Caco-2 (cell line): Measurements from ENCODE around the gene CATSPER1. TPM values are rescaled to one million over a fixed set of nuclear protein-coding genes. Genes with fewer than 3 reads are reported as not detected.
A peak's percentile ranks its signal among the peaks of the same experiment; 100 is the strongest.

ENCODE experiments used
- BruUV-seq: library from RNA; stranded (reverse); fragments of 400-500 nt; replicated peaks from 2 replicates; lab custom pipeline; 2021; lab: Mats Ljungman, UMichigan
- CTCF ChIA-PET: fragments of 300-600 bp; sonication (Branson Sonifier 250); formaldehyde crosslinking; loops from one replicate; lab custom pipeline; 2022; ENCODE audit warnings: antibody characterized with exemption; lab: Charles Lee
- POLR2A ChIA-PET: fragments of 300-600 bp; sonication (Branson Sonifier 250); formaldehyde crosslinking; loops from one replicate; lab custom pipeline; 2022; ENCODE audit warnings: antibody characterized with exemption; lab: Charles Lee
- DNase-seq, 2 experiments: peaks; one replicate each; pipeline versions ENCODE4 v3.0.0 to v3.0.0-alpha.2; 2020 to 2022
- H3K27me3 ChIP-seq: replicated peaks from 2 replicates; pipeline ENCODE4 v1.6.0; 2011; ENCODE audit warnings: low read length; ENCODE audit not compliant: control insufficient read depth, insufficient read depth
- H3K36me3 ChIP-seq: 2 replicates; pipeline ENCODE4 v1.5.1; 2011; ENCODE audit warnings: low read length; ENCODE audit not compliant: control insufficient read depth, insufficient read depth
- H3K4me1 ChIP-seq: fragments of 250-450 bp; sonication (Bioruptor Pico); 2 replicates; pipeline ENCODE4 v1.5.1; 2020; ENCODE audit warnings: mild to moderate bottlenecking
- H3K4me3 ChIP-seq: 2 replicates; pipeline ENCODE4 v1.5.1; 2011; ENCODE audit warnings: low read depth, mild to moderate bottlenecking, control low read depth, low read length
- H3K9me3 ChIP-seq: fragments of 250-450 bp; sonication (Bioruptor Pico); 2 replicates; pipeline ENCODE4 v1.5.1; 2020; ENCODE audit warnings: mild to moderate bottlenecking, moderate library complexity
- H3K27ac Mint-ChIP-seq: one replicate; pipeline ENCODE4 v1.8.0; 2022; ENCODE audit warnings: mixed read lengths; ENCODE audit not compliant: unreplicated experiment
- H3K27me3 Mint-ChIP-seq: one replicate; pipeline ENCODE4 v1.8.0; 2022; ENCODE audit warnings: mixed read lengths; ENCODE audit not compliant: insufficient read depth, unreplicated experiment
- H3K36me3 Mint-ChIP-seq: one replicate; pipeline ENCODE4 v1.8.0; 2022; ENCODE audit warnings: mild to moderate bottlenecking, mixed read lengths; ENCODE audit not compliant: insufficient read depth, unreplicated experiment
- H3K4me1 Mint-ChIP-seq: one replicate; pipeline ENCODE4 v1.8.0; 2022; ENCODE audit warnings: low read depth, mixed read lengths; ENCODE audit not compliant: unreplicated experiment
- H3K4me3 Mint-ChIP-seq: one replicate; pipeline ENCODE4 v1.8.0; 2022; ENCODE audit warnings: mild to moderate bottlenecking, moderate library complexity, mixed read lengths; ENCODE audit not compliant: unreplicated experiment
- H3K9me3 Mint-ChIP-seq: one replicate; pipeline ENCODE4 v1.8.0; 2022; ENCODE audit warnings: mixed read lengths; ENCODE audit not compliant: unreplicated experiment
- intact Hi-C: fragments of 100-400 bp; cut with micrococcal nuclease; formaldehyde crosslinking; loops from one replicate; pipeline ENCODE4 v1.10.0; 2022; ENCODE audit not compliant: unreplicated experiment
- total RNA-seq: library from RNA; stranded (reverse); gene quantifications from 2 replicates; pipeline ENCODE4 v1.2.3, GENCODE V29; 2022
- TF ChIP-seq, protein P1 (sequence below), 2 experiments: fragments of 200-600 bp in 1 of 2; IDR thresholded peaks; 1 replicate in 1 of 2; 2 replicates in 1 of 2; pipeline versions ENCODE4 v1.5.1 to v1.8.0; 2011 to 2022; ENCODE audit warnings: antibody characterized with exemption in 1 of 2, control low read depth in 1 of 2, inconsistent platforms in 1 of 2, low read depth in 1 of 2, low read length in 1 of 2, mild to moderate bottlenecking in 1 of 2, moderate library complexity in 1 of 2; ENCODE audit not compliant: insufficient read depth in 1 of 2, severe bottlenecking in 1 of 2, unreplicated experiment in 1 of 2

The CATSPER1 gene
- total RNA-seq, 1 experiment from 2014 or later, result not detected

DNA sequence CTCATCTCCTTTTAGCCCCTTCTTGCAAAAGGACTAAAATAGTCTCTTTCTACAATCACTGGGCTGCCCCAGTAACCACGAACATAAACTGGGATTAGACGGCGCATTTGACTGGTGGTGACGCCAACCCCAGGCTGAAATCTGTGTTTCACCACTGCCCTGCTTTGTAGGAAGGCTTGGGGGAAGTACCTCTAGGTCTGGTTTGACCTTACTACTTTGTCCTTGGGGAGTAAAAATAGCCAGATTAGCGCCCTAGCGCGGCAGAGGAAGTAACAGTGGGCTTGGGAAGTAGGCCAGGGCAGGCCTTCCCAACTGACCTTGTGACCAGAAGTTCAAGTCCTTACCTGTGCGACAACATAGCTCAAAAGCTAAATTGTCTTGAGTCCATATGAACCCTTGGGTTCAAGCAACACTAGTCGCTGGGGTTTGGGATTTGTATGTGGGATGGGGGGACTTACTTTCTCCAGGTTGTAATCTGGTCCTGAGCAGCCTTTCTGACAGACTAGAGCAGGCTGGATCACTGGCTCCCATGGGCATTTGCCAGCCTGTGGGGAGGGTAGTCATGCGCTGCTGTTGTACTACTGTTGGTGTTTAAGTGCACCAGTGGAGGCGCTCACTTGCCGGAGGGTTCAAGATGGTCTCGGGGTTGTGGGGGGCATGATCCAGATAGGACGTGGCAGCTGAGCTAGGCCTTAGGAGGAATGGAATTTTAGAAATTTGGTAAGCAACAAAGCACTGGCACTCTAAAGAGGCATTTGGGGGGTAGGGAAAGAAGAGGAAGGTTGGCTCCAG, 42.8 kb upstream of the CATSPER1 start:
- CTCF ChIA-PET, result interaction anchor here (0.6 to 2.5 kb wide), 9 partner anchors 17 to 794 kb away, joined by 3 to 6 read pairs (median 4); partner anchors contain the start of gene SF3B2

DNA sequence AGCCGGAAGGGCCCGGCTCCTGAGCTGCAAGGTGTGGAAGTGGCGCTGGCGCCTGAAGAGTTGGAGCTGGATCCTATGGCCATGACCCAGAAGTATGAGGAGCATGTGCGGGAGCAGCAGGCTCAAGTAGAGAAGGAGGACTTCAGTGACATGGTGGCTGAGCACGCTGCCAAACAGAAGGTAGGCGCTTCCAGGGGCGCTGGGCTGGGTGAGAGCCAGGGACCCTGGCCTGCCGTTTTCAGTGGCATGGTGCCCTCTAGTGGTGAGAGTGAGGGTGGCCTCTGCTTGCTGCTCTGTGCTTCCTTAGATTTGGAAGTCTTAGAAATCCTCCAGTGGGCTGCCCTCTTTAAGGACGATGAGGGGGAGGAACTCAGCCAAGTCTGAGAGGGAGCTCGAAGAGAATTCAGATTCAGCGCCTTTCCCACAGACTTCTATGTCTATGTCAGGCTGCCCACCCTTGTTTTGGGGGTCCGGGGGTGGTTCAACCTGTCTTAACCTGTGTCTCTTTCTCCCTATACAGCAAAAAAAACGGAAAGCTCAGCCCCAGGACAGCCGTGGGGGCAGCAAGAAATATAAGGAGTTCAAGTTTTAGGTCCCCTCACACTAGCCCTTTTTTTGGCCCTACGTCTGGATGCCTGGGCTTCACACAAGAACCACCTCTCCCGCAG, 42.0 kb upstream of the CATSPER1 start:
- H3K27me3 Mint-ChIP-seq, result no peaks in the 10 kb centered on the region
- no peak overlapping the region for H3K4me3 ChIP-seq
- ChIA-PET POLR2A (interaction anchor here (1.4 kb wide), 1 partner anchor 16 kb away, joined by 6 read pairs; the partner anchor contains the start of gene SF3B2), CTCF (interaction anchor here (0.6 to 2.5 kb wide), 8 partner anchors 16 to 177 kb away, joined by 3 to 6 read pairs (median 4); partner anchors contain the start of gene SF3B2)
- peaks cover 16% of the 10 kb centered on the region for H3K4me1 Mint-ChIP-seq
- no peaks in the 10 kb centered on the region for H3K27me3 ChIP-seq
- peaks cover 75% of the 10 kb centered on the region for H3K36me3 Mint-ChIP-seq
- peaks cover 15% of the 10 kb centered on the region; the same call in 1 of the 2 replicates for H3K4me1 ChIP-seq
- TF ChIP-seq, protein P1, sequence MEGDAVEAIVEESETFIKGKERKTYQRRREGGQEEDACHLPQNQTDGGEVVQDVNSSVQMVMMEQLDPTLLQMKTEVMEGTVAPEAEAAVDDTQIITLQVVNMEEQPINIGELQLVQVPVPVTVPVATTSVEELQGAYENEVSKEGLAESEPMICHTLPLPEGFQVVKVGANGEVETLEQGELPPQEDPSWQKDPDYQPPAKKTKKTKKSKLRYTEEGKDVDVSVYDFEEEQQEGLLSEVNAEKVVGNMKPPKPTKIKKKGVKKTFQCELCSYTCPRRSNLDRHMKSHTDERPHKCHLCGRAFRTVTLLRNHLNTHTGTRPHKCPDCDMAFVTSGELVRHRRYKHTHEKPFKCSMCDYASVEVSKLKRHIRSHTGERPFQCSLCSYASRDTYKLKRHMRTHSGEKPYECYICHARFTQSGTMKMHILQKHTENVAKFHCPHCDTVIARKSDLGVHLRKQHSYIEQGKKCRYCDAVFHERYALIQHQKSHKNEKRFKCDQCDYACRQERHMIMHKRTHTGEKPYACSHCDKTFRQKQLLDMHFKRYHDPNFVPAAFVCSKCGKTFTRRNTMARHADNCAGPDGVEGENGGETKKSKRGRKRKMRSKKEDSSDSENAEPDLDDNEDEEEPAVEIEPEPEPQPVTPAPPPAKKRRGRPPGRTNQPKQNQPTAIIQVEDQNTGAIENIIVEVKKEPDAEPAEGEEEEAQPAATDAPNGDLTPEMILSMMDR (IDR thresholded peaks at IDR 0.05; ENCODE audit: insufficient read depth in 1 of 2, low read depth in 1 of 2, low read length in 1 of 2, severe bottlenecking in 1 of 2, unreplicated experiment in 1 of 2), result peak; percentile 87 to 94
- H3K9me3 ChIP-seq, result no peaks in the 10 kb centered on the region
- peak overlapping the region; percentile 32 for H3K4me3 Mint-ChIP-seq
- DNase-seq, result peak; percentile 79 to 89
- BruUV-seq, result TSS peak; percentile 1
- intact Hi-C loops, result loop anchor here (1.0 to 2.0 kb wide), 2 partner anchors 15 to 66 kb away; partner anchors contain the start of gene SF3B2
- no peak overlapping the region for H3K27ac Mint-ChIP-seq
- peaks cover 7% of the 10 kb centered on the region for H3K36me3 ChIP-seq
- no peaks in the 10 kb centered on the region for H3K9me3 Mint-ChIP-seq

More for the DNA sequence above, 42.8 kb upstream of the CATSPER1 start:
- no peaks in the 10 kb centered on the region for H3K27me3 ChIP-seq
- TF ChIP-seq, protein P1 (IDR thresholded peaks at IDR 0.05; ENCODE audit: insufficient read depth in 1 of 2, low read depth in 1 of 2, low read length in 1 of 2, severe bottlenecking in 1 of 2, unreplicated experiment in 1 of 2), result no peak
- POLR2A ChIA-PET, result interaction anchor here (1.4 kb wide), 1 partner anchor 17 kb away, joined by 6 read pairs; the partner anchor contains the start of gene SF3B2
- Mint-ChIP-seq H3K36me3 (peaks cover 72% of the 10 kb centered on the region), H3K27ac (peak overlapping the region; percentile 63), H3K9me3 (no peaks in the 10 kb centered on the region), H3K27me3 (no peaks in the 10 kb centered on the region), H3K4me1 (peaks cover 17% of the 10 kb centered on the region), H3K4me3 (peak overlapping the region; percentile 74)
- peak overlapping the region; percentile 83 for H3K4me3 ChIP-seq
- TSS peak; percentile 56 for BruUV-seq
- intact Hi-C loops, result loop anchor here (1.0 to 2.0 kb wide), 2 partner anchors 16 to 65 kb away; partner anchors contain the start of gene SF3B2
- no peaks in the 10 kb centered on the region for H3K9me3 ChIP-seq
- H3K36me3 ChIP-seq, result peaks cover 5% of the 10 kb centered on the region; the same call in 1 of the 2 replicates
- no peak for DNase-seq
- peaks cover 15% of the 10 kb centered on the region; the same call in 1 of the 2 replicates for H3K4me1 ChIP-seq

- intact Hi-C loops, result loop anchor here (1.0 to 2.0 kb wide), 2 partner anchors 15 to 67 kb away; partner anchors contain the start of gene SF3B2
- Mint-ChIP-seq H3K4me3 (no peak overlapping the region), H3K27me3 (no peaks in the 10 kb centered on the region), H3K27ac (no peak overlapping the region), H3K36me3 (peaks cover 81% of the 10 kb centered on the region), H3K9me3 (no peaks in the 10 kb centered on the region), H3K4me1 (peaks cover 10% of the 10 kb centered on the region)
- BruUV-seq, result no TSS peak
- Histone ChIP-seq H3K36me3 (peaks cover 7% of the 10 kb centered on the region), H3K4me3 (no peak overlapping the region), H3K4me1 (peaks cover 15% of the 10 kb centered on the region; the same call in 1 of the 2 replicates), H3K27me3 (no peaks in the 10 kb centered on the region), H3K9me3 (no peaks in the 10 kb centered on the region)
- TF ChIP-seq, protein P1 (IDR thresholded peaks at IDR 0.05; ENCODE audit: insufficient read depth in 1 of 2, low read depth in 1 of 2, low read length in 1 of 2, severe bottlenecking in 1 of 2, unreplicated experiment in 1 of 2), result no peak
- DNase-seq, result no peak
- CTCF ChIA-PET, result interaction anchor here (0.6 to 2.5 kb wide), 4 partner anchors 15 to 170 kb away, joined by 3 to 6 read pairs (median 4); partner anchors contain the start of gene SF3B2
- POLR2A ChIA-PET, result no interaction called here
These were observed 41.4 kb upstream of the CATSPER1 start for GRCh38 chr11:66067640-66068039.
